Omental fat pad (tissue), 4 donors: Measurements from ENCODE around the gene TRIP13. TPM values are rescaled to one million over a fixed set of nuclear protein-coding genes. Genes with fewer than 3 reads are reported as not detected.

Experiments
- ATAC-seq: fragments of 150-250 bp; one replicate; pipeline ENCODE4 v1.9.1; 2016; ENCODE audit warnings: mild to moderate bottlenecking, moderate library complexity; ENCODE audit not compliant: low FRiP score
- DNase-seq: peaks from one replicate; pipeline ENCODE4 v3.0.0-alpha.2; 2019; ENCODE audit warnings: low spot score
- total RNA-seq, 4 donors: library from RNA; depleted of rRNA; stranded (reverse); fragments of >200 nt; gene quantifications; one replicate each; pipeline ENCODE4 v1.1.0, GENCODE V29; 2016
- TF ChIP-seq, protein P1 (sequence below), 3 donors: fragments of 450-650 bp; IDR thresholded peaks; one replicate each; pipeline ENCODE4 v1.5.1; 2016 to 2017; ENCODE audit warnings: antibody characterized with exemption in 3 of 3, mild to moderate bottlenecking in 3 of 3, moderate library complexity in 2 of 3

The TRIP13 gene
- total RNA-seq, 4 donors from 2014 or later = 0.79 to 3.0 (median 0.93) TPM

- TF ChIP-seq, protein P1, sequence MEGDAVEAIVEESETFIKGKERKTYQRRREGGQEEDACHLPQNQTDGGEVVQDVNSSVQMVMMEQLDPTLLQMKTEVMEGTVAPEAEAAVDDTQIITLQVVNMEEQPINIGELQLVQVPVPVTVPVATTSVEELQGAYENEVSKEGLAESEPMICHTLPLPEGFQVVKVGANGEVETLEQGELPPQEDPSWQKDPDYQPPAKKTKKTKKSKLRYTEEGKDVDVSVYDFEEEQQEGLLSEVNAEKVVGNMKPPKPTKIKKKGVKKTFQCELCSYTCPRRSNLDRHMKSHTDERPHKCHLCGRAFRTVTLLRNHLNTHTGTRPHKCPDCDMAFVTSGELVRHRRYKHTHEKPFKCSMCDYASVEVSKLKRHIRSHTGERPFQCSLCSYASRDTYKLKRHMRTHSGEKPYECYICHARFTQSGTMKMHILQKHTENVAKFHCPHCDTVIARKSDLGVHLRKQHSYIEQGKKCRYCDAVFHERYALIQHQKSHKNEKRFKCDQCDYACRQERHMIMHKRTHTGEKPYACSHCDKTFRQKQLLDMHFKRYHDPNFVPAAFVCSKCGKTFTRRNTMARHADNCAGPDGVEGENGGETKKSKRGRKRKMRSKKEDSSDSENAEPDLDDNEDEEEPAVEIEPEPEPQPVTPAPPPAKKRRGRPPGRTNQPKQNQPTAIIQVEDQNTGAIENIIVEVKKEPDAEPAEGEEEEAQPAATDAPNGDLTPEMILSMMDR (IDR thresholded peaks at IDR 0.05) = no peak
- ATAC-seq (no peak), DNase-seq (no peak)
These were observed 67.2 kb downstream of the TRIP13 start for GRCh38 chr5:959581-960531.

DNA sequence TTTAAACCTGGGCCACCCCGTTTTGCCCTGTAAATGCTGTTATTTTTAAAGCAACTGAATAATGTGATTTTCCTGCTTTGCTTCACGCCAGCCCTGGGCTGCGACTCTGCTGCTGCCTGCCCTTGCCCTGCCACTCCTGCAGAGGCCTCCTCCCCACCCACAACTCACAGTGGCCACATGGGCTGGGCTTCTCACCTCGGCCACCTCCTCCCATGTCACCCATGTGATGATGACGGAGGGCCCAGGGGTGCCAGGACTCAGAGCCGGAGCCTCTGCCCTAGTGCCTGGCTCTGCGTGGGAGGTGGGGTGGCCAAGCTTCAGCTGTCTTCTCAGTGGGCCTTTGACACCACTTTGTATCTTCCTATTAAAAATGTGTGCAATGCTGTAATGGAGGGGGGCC lies 67.9 kb downstream of the TRIP13 start:
- ATAC-seq = no peak

GRCh38 chr5:961002-961710 lies 68.5 kb downstream of the TRIP13 start:
- DNase-seq = no peak
- TF ChIP-seq, protein P1 (IDR thresholded peaks at IDR 0.05) = no peak
- ATAC-seq = no peak

More for the DNA sequence above, 67.9 kb downstream of the TRIP13 start:
- TF ChIP-seq, protein P1 (IDR thresholded peaks at IDR 0.05) = no peak
- DNase-seq = no peak

- ATAC-seq (no peak), DNase-seq (no peak)
- TF ChIP-seq, protein P1 (IDR thresholded peaks at IDR 0.05) = no peak
These were observed 69.1 kb downstream of the TRIP13 start for GRCh38 chr5:961711-962240.

GRCh38 chr5:962386-962785 lies 69.7 kb downstream of the TRIP13 start:
- ATAC-seq (no peak), DNase-seq (no peak)
- TF ChIP-seq, protein P1 (IDR thresholded peaks at IDR 0.05) = no peak

DNA sequence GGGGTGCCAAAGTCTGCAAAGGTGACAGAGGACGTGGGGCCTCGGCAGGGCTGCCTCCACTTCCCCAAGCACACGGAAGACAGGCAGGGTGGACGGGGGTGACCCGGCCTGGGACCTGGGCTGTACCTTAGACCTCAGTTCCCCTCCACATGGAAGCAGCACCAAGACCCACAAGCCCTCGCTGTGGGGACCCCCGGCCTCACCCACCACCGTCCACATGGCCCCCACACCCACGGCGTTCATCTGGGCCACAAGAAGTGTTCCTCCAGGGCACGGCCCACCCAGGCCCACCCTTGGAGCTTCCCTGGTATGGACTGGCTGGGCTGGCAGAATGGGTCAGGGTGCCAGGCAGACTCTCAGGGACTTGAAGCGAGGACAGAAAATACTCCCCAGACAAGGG lies 70.1 kb downstream of the TRIP13 start:
- DNase-seq (no peak), ATAC-seq (no peak)
- TF ChIP-seq, protein P1 (IDR thresholded peaks at IDR 0.05) = no peak
